ENCODE results near the gene XYLT2.

XYLT2 gene

DNA sequence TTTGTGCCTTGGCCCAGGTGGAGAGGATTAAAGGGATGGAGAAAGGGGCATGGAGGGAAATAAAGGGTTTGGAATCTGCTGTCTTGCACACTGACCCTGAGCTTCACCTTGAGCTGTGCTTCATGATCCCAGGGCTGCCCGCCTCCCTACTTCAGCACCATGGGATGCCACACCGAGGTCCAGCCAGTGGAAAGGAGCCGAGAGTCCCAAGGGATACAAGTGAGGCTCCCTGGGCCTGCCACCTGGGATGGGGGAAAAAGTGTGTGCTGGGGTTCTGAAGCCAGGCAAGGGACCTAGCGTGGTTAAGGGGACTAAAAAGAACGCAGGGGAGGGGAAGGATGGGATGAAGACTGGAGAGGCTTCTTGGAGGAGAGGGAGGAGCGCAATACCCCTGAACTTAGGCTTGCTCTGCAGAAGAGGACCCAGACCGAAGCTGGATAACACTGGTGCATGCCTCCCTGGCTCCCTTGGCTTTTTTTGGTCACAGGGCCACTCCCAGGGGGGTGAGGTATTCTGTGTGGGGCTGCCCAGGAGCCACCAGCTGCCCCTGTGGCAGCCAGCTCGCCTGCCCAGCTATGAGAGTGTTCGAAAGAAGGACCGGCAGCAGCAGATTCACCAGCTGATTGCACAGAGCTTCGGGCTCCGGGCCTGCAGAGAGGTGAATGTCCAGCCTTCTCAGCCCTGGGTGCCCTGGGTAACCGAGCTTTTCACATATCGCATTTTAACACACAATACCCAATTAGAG lies 19.9 kb downstream of the XYLT2 start:
- DNase-seq, result no peak

DNA sequence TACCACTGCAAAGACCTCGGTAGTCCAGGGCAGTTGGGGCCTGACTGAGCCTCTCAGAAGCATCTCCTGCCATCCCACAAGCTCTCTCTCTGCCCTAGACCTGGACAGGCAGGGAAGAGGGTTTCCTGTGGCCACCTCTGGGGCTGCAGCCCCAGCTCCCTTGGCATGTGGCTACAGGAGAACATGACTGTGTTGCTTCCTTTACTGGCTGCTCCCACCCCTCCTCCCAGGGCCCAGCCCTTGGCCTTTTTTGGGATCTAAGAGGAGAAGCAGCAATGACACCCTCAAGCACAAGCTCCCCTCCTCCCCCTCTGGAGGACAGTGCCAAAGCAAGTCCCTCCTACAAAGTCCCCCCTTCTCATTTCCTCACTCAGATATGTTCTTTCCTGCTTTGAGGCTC lies 21.5 kb downstream of the XYLT2 start:
- no peak for DNase-seq

DNA sequence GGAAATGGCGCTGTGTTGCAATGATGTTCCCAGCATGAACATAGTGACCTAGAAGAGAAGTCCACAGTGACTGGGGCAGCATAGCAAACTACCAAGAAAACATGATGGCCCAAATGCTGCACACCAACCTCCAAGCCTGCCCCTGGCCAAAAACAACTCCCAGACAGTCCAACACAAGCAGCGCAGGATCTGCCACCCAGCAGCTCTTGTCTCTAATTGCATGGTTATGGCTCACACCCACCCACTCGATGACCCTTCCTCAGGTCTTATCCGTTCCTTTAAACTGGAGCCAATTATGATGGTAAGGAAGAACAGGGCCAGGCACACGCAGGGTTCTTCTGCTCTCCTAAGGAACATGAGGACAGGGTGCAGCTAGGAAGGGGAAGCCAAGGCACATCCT lies 24.1 kb downstream of the XYLT2 start:
- no peak for DNase-seq

DNA sequence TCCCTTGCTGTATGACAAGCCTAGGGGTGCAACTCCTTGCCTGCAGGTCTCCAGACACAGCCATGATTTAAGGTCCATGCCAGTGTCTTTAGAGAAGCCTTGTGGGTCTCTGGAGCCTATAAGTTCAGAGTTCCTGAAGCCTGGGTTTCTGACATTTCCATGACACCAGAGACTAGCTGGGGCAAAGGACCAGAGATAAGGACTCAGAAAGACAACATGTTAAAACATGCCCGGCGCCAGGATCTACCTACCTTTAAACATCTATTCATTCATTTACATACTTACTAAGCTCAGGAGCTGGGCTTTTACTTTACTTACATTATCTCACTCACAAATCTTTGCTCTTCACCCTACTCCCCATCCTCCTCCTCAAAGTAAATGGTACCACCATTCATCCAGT lies 25.6 kb downstream of the XYLT2 start:
- DNase-seq, result no peak

DNA sequence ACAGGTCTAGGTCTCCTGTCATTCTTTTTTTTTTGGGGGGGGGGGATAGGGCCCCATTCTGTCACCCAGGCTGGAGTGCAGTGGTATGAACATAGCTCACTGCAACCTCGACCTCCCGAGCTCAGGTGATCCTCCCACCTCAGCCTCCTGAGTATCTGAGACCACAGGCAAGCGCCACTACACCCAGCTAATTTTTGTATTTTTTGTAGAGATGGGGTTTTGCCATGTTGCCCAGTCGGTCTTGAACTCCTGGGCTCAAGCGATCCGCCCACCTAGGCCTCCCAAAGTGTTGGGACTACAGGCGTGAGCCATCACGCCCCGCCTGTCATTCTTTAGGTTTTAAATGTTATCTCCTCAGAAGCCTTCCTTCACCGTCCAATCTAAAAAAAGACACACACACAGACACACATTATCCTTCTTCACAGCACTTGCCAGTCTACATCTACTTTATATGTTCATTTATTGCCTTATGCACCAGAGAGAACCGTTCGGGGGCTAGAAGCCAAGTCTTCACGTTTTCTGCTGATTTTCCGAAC lies 26.4 kb downstream of the XYLT2 start:
- no peak for DNase-seq

DNA sequence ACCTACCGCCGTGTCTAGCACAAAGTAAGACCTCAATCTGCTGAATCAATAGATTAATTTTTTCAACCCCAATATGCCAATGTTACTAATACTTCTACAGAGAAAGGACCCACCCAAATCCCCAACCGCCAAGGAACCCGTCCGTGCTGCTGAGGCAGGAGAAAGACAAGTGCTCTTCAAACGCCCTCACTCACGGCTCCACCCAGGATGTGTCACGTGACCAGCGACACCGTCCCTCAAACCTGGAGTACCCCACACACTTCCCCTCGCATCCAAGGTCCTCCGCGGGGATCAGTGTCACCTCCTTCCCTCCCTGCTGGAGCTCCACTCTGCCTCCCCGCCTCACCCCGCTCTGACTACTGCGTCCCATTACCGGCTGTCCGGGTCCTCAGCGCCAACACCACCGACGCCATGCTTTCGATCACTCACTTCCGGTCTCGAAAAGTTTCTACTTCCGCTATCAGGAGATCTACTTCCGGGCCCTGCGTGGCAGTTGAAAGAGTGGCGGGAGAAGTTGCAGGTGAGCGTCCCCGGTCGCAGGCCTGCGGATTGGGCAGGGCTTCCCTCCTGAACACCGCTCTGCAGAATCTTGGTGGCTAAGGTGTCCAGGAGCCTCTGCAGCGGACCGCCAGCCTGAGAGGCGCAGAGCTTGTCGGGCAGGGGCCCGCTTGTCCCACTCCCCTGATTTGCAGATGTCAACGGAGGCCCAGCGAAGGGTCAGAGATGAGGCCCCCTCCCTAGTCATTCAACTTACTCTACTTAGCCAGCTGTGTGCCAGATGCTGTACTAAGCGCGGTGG lies 27.0 kb downstream of the XYLT2 start, which contains the start of the genes EME1 and MRPL27:
TSS of gene EME1 (plus strand) at position 472 of the 799 bp plus-strand sequence. CDS start 1,980 bp downstream, outside the sequence.
TSS of gene MRPL27 (minus strand) at position 427 of the 799 bp plus-strand sequence. CDS start at position 413, 14 bp downstream.
- peak; percentile 88 for DNase-seq

DNA sequence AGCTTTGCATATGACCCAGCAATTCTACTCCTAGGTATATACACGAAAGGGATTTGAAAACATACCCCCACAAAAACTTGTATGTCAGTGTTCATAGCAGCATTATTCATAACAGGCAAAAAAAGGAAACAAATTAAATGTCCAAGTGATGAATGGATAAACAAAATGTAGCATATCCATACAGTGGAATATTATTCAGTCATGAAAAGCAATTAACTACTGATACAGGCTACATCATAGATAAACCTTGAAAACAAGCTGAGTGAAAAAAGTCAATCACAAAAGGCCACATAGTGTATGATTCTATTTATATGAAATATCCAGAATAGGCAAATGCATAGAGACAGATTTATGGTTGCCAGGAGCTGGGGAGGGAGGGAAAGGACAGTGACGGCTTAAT lies 27.8 kb downstream of the XYLT2 start:
- no peak for DNase-seq

DNA sequence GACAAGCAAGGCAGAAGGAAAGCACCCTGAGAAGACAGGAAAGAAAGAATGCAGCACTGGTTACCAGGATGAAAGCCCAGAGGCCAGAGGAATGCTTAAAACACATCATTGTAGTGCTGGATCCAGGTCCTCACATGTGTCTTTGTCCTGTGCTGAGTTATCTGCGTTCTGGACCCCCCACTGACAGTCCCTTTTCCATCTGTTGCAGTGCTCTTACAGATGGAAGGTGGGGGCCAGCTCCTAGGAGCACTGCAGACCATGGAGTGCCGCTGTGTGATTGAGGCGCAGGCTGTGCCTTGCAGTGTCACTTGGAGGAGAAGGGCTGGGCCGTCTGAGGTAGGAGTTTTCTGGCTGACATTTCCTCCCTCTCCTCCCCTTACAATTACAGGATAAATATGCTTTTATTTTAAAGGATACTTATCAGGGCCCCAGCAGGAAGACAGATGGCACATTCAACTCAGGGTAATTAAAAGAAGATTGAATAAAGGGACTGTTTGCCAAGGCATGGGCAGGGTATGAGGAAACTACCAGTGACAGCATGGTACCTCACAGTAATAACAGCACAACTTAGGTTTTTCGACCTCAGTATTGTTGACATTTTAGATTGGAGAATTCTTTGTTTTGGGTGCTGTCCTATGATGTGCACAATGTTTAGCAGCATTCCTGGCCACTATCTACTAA lies 30.1 kb downstream of the XYLT2 start:
- DNase-seq, result no peak

DNA sequence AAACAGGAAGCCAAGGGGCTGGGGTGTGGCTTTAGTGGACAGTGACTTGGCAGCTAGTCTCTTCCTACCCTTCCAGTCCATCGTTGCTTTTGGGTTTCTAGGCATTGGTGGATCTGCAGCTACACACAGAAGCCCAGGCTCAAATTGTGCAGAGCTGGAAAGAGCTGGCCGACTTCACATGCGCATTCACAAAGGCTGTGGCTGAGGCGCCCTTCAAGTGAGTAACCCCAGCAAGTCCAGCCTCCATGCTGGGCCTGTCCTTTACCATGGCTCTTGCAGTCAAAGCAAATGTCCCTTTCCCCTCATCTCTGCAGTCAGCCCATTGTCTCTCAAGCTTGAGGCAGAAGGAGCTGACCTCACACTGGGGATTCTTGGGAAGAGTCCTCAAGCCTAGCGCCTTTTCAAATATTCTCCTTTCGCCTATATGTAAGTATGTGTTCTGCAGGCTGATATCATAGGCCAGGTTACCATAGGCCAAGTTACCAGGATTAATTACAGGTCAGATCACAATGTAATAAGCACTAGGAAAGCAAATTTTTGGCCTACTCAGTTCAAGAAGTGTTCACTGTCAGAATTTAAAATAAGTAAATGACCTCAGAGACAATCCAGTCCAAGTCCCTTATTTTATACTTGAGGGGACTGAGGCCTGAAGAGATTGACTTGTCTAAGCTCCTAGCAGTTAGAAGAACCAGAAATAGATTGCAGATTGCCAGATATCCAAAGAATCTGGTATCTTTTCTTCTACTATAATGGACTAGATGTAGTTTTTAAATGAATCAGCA lies 33.6 kb downstream of the XYLT2 start:
- no peak for DNase-seq

DNA sequence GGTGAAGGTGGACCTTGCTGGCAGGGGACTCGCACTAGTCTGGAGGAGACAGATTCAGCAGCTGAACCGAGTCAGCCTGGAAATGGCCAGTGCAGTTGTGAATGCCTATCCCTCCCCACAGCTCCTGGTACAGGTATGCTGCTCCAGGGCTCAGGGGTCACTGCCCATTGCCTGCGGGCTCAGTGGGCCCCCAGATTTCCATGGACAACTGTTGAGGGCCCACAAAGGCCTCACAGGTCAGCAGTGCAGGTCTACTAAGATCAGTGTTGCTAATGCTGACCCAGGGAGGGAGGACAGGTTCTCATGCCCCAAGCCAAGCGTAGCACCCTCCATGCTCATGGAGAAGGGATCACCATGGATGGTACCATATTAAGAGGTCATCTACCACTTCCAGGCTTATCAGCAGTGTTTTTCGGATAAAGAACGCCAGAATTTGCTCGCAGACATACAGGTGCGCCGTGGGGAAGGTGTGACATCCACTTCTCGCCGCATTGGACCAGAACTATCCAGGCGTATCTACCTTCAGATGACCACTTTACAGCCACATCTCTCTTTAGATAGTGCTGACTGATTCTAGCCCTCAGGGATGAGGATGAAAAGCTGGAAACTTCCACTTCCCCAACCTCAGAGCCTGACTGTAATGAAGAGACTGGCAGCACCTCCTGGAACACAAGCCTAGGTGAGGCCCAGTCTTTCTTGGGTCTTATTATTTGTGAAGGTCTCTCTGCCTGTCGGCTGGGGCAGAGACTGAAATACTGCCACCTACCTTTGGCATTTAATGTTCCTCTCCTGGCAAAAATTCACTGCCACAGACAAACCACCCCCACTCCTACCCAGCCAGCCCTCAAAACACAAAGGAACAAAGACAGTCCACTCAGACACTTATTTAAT lies 34.7 kb downstream of the XYLT2 start:
- DNase-seq, result no peak

DNA sequence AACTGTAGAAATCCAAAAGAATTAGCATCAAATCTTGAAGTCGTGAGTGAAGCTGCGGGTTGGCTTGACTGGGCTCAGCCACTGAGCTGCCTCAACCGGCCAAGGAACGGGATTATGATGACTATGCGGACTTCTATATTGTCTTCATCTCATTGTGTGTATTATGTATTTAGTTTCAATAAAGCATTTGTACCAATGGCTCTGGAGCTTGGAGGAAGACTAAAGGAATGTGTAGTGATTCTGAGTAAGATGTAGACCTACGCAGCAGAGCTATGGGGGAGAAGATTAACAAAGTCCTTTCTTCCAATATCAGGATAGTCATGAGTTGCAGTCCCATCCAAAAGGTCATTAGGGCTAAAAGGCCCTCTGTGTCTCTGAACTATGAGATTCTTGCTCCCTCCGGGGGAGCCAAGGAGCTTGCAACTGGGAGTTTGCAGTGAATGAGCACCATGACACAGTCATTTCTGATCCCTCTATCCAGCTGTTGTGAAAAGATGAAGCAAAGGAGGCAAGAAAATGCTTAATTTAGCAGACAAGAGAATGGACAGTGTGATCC lies 35.4 kb downstream of the XYLT2 start:
- DNase-seq, result no peak

DNA sequence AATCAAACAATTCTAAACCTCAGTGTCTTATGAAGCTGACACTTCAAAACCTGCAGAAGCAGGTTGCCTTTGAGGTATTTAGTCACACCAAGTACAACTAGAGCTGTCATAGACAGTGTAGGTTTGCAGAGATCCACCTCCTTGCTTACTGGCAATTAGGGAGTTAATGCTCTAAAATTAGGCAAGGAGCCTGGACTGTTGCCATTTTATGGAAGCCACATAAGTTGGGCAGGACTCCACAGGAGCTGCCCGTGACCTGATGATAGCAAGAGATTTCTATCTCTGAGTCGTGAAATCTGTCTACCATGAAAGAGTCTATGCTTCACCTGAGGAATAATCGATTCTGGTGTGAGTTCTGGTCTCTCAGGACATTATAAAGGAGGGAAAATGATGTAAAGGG lies 36.0 kb downstream of the XYLT2 start:
- no peak for DNase-seq

DNA sequence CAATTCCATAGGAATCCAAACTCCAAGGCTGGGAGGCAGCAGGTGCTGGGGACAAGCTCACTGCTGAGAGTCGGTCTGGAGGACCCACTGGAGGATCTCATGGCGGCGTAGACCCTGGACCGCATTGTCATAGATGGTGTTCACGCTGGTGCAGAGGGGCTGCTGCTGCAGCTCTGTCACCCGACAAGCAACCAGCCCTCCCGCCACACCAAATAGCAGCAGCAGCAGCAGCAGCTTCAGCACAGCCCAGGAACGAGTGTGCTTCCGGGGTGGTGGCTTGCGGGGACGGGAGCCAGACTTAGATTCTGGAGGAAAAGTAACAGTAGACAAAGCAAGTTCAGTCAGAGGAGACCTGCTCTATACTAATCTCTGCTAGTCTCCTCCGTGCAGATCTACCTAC lies 37.0 kb downstream of the XYLT2 start:
- no peak for DNase-seq

DNA sequence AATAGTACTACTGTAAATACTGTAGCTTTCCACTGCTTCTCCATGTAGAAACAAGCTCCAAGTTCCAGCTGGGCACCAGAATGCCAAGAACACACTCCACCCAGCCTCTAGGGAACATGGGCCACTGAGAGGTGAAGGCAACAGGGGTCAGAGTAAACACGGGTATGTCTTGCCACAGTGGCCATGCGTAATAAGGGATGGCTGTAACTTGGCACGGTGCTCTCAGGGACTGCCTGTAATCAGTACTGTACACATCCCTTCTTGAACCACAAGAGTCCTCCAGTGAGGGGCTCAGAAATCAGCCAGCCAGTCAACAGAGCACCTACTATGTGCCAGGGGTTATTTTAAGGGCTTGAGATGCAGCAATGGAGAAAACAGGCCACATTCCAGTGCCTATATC lies 40.6 kb downstream of the XYLT2 start:
- no peak for DNase-seq

DNA sequence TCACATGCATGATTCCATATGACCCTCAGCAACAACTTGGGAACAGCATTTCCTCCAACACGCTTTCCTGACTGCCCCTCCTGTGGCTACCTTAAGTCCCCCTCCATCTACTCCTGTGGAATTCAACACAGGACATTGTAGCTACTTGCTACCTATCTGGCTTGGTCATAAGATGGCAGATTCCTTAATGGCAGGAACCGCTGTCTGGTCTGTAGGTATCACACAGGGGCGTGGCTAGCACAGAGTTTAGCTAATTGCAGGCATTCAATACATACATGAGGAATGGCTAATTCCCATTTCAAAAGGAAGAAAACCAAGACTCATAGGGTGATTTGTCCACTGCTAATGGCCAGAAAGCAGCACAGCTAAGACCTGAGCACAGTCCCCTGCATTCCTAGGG lies 42.8 kb downstream of the XYLT2 start:
- DNase-seq, result no peak

DNA sequence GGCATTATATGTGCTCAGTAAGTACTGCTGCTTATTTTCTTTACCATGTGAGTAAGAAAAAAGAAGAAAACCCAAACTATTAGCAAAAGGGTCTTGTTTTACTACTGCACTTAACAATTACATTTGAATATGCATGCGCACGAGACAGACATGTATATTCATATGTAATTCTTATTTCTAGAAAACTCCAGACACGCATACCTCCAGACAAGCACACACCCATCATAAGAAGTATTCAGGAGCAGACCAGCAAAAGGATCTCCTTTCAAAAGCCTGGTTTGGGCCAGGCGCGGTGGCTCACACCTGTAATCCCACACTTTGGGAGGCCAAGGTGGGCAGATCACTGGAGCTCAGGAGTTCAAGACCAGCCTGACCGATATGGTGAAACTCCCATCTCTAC lies 43.6 kb downstream of the XYLT2 start:
- DNase-seq, result no peak

DNA sequence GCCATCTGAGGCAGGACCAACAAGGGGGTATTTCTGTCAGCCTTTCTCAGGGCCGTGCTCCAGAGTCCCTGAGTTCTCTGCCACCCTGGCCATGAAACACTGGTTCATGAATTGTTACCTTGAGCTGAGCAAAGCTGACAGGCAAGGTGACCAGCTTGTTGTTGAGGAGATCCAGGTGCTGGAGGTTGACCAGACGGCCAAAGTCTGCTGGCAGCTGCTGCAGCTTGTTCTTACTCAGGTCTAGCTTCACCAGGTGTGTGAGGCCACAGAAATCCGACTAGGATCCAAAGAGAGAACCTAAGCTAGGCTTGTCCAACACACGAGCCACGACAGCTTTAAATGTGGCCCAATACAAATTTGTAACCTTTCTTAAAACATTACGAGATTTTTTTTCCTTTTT lies 46.7 kb downstream of the XYLT2 start:
- DNase-seq, result no peak

DNA sequence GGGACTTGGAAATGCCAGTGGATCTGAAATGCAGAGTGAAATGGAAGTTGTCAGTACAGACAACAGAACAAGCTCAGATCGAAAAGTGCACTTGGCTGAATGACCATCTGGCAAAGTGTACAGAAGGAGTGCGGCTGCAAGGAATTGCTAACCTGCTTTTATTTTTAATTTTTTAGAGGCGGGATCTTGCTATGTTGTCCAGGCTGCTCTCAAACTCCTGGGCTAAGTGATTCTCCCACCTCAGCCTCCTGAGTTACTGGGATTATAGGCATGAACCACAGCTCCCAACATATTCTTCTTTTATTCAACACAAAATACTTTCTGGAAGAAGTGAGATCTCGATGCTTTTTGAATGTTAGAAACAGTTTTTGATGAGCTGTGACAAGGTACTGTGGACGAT lies 47.8 kb downstream of the XYLT2 start:
- no peak for DNase-seq

DNA sequence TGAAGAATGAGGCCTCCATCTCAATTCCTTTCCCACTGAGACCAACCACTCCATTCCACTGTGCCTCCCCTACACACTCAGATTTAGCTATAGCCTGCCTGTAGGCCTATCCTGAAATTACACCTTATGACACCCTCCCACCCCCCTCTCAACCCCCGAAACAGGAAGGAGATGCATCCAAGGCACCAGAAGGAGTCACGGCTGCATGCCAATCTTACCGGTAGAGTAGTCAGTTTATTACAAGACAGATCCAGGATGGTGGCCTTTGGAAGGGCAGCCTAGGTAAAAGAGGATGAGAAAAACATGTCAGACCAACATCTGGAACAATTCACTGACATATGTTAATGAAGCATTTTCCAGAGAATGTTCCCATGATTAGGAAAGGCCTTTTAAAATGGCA lies 48.8 kb downstream of the XYLT2 start:
- no peak for DNase-seq

DNA sequence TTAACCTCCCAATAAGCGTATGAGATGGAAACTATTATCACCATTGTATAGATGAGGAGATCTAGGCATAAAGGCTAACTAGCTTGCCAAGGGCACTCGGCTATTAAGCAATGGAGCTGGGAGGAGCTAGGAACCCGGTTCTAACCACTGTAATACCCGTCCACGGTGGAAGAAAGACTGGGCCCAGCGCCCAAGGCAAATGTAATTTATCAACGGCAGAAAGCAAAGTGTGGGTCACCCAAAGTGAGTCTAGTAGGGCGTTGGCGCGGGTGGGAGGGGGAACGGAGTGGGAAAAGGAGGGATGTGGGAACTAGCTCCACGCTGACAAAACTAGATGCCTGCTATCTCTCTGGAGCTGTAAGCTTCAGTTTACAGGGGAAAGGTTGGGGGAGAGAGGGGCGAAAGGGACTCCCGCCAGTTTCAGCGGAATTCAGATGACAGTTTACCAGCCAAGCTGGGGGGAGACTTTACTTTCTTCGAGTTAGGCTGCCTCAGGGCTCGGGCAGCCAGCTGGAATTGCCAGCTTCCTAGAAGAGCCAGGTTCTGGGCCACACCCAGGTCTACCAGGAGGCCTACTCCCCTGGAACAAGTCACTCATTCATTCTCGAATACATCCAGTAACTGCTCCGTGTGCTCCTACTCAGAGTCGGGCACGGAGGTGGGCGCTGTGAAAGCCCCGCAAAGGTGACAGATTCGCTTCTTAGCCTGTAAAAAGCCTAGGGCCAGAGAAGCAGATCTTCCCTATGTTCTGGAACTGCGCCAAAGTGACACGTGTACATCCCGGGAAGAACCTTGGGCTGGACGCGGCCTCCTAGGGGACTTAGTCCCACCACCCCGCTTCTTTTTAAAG lies 50.6 kb downstream of the XYLT2 start:
- DNase-seq, result peak; percentile 52

Measured in HCEC 1CT (cell line).